H54 (cell line): ENCODE measurements around the gene VEPH1.

Experiments
- DNase-seq: peaks from one replicate; pipeline ENCODE4 v3.0.0; 2011; ENCODE audit warnings: low spot score, mixed read lengths; ENCODE audit not compliant: insufficient read length
- FAIRE-seq: peaks from 3 replicates; lab custom pipeline; 2011; peaks lifted over from hg19 to GRCh38; lab: Jason Lieb, UNC
- POLR2A ChIP-seq: IDR thresholded peaks from 2 replicates; pipeline ENCODE4 v1.6.1; 2011; ENCODE audit warnings: low read depth, mild to moderate bottlenecking, low read length

The VEPH1 gene

DNA sequence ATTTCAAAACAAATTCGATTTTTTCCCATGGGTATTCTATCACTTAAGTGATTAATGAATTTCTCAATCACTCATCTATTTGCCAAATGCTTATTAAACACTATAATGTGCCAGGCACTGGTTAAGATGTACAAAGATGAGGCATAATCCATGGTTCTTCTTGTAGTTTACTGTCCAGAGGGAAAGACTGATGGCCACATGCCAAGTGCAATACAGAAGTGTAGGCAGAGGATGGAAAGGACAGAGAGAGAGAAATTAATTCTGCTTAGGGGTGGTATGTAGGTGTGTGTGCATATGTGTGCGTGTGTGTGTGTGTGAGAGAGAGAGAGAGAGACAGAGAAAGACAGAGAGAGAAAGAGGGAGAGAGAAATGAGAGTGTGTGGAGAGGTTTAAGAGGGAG is 222.4 kb downstream of the VEPH1 start:
- DNase-seq (no peak), FAIRE-seq (no peak)
- TF ChIP-seq POLR2A = no peak

DNA sequence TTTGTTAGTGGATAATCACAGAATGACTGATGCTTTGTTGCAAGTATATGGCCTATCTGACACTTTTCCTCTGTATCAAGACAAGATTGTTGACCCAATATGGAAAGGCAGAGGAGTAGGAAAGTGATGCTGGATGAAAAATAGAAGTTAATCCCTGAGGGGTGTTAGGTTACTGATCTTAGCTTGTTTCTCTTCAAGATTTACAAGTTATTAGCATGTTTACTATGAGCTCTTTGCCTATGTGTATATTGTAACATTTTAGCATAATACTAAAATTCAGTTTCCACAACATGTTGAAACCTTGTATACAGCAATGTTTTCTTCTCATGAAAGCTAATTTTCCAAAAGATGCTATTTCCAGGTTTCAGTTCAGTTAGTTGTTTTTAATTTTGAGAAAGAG is 222.9 kb downstream of the VEPH1 start:
- TF ChIP-seq POLR2A = no peak
- FAIRE-seq (no peak), DNase-seq (no peak)

DNA sequence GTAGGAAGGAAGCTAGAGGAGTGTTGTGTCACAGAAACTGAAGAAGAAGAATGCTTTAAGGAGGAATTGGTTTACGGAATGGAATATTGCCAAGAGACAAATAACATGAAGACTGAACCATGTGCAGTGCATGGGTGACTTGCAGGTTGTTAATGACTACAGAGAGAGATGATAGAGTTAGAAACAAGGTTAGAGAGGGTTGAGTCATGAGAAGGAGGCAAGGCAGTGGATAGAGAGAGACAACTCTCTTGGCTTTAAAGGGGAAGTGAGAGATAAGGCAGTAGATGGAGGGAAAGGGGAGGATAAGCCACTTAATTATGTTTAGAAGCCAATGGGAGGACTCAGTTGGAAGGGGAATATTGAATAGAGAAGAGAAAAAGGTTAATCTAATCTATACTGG is 224.0 kb downstream of the VEPH1 start:
- DNase-seq (no peak), FAIRE-seq (peak; percentile 11)

DNA sequence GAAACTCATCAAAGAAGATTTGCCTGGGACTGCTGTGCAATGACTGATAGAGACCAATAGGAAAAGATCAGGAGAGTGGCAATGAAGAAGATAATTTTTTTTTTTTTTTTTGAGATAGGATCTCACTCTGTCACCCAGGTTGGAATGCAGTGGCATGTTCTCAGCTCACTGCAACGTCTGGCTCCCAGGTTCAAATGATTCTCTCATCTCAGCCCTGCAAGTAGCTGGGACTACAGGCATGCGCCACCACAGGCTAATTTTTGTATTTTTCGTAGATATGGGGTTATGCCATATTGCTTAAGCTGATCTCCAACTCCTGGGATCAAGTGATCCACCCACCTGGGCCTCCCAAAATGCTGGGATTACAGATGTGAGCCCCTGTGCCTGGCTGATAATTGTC is 226.4 kb downstream of the VEPH1 start:
- no peak for TF ChIP-seq POLR2A
- no peak for DNase-seq

More for the DNA sequence above, 224.0 kb downstream of the VEPH1 start:
- TF ChIP-seq POLR2A = no peak

DNA sequence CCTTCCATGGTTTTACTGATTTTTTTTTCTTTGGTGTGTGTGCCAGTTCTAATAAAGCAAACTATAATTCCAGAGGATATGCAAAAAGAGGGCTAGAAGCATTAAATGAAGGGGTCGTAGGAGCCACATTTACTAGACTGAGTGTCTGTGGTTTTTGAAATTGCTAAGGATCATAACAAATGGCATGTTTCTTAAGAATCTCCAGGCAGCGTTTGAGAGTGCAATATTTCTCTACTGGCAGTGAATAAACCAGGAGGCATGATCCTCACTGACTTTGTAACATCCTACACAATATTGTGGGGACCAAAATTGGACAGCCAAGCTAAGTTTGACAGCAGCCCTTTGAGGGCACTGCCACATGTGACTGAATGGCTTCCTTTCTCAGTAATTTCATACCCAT is 227.4 kb downstream of the VEPH1 start:
- FAIRE-seq = no peak
- DNase-seq = no peak
- TF ChIP-seq POLR2A = no peak

More for the DNA sequence above, 226.4 kb downstream of the VEPH1 start:
- FAIRE-seq = no peak

DNA sequence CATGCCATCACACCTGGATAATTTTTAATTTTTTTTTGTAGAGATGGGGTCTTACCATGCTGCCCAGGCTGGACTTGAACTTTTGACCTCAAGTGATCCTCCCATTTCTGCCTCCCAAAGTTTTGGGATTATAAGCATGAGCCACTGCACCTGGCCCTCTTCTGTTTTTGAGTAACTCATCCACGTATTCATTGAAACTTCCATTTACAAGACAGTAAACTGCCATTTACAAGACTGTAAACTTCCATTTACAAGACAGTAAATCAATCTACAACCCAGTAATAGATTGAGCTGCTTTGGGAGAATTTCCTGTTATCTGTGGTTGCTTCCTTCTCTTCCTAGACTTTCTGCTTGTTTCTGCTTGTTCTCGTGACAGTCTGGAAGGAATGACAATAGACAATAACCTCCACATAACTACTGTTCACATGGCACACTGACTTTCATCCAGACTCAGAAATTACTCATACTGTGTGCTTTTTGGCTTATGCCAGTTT is 228.5 kb downstream of the VEPH1 start:
- DNase-seq = no peak

DNA sequence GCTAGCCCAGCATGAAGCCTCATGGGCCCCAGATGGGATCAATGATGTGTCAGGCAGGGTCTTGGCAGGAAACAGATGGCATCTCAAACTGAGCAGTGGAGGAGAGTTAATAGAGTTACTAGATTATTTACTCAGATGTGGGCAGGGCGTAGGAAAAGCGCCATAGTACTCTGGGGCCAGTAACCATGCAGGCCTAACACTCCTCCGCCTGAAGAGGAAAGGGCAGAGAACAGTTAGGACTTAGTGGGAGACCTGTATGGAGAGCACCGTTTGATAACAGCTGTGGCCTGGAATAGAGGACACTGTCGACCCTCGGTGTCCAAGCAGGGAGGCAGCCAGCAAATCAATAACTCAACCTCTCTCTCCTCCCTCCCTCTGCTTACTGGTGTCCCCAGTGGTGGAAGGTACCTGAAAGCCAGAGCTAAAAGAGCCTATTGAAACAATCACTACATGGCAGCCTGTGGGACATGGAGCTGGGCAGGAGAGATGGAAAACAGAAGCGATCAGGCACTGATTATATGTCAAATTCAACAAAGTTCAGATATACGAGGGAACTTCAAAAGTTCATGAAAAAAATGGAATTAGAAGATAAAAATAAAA is 231.8 kb downstream of the VEPH1 start:
- no peak for DNase-seq
- no peak for TF ChIP-seq POLR2A
- no peak for FAIRE-seq

More for the DNA sequence above, 228.5 kb downstream of the VEPH1 start:
- TF ChIP-seq POLR2A = no peak
- FAIRE-seq = peak; percentile 76

DNA sequence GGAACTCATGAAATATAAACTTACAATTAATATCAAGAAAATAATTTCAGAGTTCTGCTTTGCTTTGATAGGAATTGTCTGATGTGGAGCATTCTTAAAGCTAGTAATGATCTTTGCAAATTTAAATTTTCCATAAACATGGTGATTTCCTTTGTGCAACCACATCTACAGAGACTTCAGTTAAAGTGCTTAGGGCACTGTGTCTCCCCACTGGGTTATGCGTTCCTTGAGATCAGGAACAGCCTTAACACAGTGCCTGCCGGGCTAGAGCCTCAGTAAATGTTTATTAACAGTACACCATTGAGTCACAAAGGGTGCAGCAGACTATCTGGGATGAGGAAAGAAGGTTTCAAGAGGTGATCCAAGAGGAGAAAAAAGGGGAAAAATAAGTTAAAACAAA is 235.2 kb downstream of the VEPH1 start:
- DNase-seq (no peak), FAIRE-seq (no peak)
- TF ChIP-seq POLR2A = no peak

DNA sequence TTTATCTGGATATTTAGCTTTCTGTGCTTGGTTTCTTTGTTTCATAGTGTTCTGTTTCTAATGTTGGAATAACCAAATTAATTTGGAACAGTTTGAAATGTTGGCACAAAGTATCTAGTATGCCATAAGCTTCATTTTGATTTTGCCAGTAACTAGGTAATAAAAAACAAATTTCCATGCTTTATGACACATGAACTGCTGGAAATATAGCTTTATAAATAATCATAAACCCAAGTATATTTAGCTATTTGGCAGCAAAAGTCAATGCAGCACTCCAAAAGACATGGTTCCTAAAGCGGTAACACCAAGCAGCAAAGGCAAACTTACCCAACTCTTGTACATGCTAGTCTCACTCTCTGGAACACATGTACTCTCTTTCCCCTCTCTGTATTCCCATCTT is 237.3 kb downstream of the VEPH1 start:
- FAIRE-seq (no peak), DNase-seq (no peak)
- TF ChIP-seq POLR2A = no peak

DNA sequence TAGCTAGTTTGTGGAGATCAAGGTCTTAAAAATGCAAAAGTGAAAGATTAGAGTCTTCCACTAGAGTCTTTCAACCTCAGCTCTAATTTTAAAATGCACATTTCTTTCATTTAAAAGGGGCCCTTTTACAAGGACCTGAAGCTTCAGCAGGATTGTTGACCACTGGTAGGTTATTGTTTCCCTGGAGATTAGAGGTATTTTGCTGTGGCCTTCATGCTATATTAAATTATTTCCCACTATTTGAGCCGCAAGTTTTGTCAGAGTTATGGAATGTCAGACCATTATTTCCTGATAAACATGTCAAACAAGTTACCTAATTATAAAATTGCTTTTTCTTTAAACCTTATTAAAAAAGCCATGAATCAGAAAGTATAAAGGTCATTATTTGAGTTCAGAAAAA is 240.2 kb downstream of the VEPH1 start:
- DNase-seq (no peak), FAIRE-seq (no peak)
- TF ChIP-seq POLR2A = no peak

DNA sequence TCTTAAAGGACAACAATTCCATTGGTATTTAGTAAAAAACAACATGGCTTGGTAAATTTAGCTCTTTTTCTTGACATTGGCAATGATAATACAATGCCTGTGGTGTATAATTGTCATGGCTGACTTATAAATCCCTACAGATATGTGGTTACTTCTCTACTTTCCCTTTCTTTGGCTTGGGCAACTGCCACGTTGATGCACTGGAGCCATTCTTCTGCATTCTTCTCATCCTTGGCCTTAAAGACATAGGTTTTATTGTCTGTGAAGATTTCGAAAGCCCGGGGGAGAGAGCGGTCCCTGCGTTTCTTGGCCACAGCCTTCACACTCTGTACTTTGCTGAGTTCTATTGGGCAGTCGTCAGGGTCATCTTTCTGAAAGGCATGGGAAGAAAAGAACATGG is 242.2 kb downstream of the VEPH1 start:
- FAIRE-seq = no peak
- no peak for DNase-seq
- no peak for TF ChIP-seq POLR2A

DNA sequence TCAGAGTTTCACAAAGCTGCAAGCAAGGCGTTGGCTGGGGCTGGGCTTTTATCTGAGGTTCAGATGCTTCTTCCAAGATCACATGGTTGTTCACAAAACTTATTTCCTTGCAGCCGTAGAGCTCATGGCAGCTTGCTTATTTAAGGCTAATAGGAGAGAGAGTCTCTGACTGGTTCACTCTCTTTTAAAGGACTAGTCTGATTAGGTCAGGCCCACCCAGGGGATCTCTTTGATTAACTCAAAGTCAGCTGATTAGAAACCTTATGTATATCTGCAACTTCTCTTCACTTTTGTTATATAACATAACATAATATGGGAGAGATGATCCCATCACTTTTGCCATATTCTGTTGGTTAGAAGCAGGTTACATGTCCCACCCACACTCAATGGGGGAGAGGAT is 243.4 kb downstream of the VEPH1 start:
- DNase-seq (no peak), FAIRE-seq (no peak)
- no peak for TF ChIP-seq POLR2A

DNA sequence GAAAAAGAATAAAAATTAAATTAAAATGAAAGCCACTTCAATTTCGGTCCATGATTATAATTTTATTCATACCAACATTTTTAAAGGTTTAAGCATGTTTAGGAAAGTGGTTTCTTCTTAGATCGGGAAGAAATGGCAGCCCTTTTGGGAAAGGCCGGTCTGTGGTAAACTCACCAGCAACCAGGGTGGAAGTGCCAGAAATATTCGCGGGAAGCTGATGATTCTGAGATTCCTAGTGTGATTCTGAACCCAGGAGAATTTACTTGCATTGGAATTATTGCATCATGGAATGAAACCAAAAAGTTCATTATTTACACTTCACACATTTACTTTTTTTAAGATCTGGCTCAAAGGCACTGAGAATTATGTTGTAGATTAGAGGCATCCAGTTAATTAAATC is 246.1 kb downstream of the VEPH1 start:
- FAIRE-seq (peak; percentile 20), DNase-seq (no peak)
- no peak for TF ChIP-seq POLR2A

DNA sequence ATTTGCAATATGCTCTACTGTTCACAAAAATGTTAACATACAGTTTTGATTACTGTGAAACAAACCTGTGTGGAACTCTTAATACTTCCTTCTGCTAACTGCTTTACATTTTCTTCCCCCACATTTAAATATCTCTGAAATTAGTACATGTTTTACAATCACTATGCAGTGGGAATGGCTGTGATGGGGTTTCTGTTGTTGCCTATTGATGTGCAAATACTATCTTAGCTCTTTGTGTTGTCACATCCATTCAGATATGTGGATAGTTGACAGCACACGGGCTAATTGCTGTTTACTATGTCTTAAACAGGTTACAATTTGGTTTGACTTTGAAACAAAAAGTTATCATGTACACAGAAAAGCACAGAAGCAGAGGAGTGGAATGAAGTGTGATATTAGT is 247.4 kb downstream of the VEPH1 start:
- DNase-seq (no peak), FAIRE-seq (peak; percentile 30)
- TF ChIP-seq POLR2A = no peak

DNA sequence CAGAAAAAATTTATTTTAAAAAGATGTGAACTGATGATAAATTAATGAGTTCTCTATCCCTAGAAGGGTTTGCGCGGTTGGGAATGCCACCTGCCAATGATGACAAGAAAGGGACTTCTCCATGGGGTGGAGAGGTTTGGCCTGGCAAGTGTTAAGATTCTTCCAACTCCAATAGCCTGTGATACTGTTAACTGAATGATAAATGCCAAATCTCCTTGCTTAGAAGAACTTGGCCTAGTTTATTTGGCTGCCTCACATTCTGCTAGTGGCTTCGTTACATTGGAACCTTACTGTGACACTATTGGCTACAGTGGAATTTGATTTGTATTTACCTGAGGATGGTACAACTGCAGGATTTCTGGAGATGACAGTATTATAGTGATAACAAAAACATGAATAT is 251.5 kb downstream of the VEPH1 start:
- DNase-seq = no peak

DNA sequence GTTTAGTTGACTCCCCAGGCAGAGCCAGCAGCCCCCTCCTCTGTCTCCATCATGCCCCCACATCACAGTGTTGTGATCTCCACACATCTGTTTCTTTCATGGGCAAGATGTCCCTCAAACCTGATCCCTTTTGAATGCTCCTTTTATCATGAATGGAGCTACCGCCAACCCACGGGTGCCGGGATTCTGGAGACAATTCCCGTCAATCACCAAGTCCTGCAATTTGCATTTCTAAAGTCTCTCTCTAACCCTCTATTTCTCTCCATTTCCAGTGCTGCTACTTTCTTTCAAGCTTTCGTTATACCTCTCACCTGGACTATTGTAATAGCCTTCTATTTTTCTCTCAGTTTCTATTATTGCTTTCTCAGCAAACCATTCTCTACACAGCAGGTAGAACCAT is 253.6 kb downstream of the VEPH1 start:
- FAIRE-seq (no peak), DNase-seq (no peak)
- no peak for TF ChIP-seq POLR2A

More for the DNA sequence above, 251.5 kb downstream of the VEPH1 start:
- no peak for FAIRE-seq
- TF ChIP-seq POLR2A = no peak
